Stimulated activated CD4-positive, alpha-beta T cell treated with anti-CD3 and anti-CD28 coated beads, Interleukin-1b, Interleukin-23, amount 100 ng/mL, for 48 hours (primary cell): ENCODE measurements around the gene TLE3.
"Not testable (repeated sequence)": the region's sequence is repeated elsewhere in the genome, so short reads cannot be mapped to it uniquely, and the experiment has no call there.

ENCODE experiments used
- DNase-seq: peaks from one replicate; pipeline ENCODE4 v3.0.0-alpha.2; 2020

TLE3 gene

GRCh38 chr15:70125605-70126004 lies 27.9 kb upstream of the TLE3 start:
- DNase-seq: no peak

- no peak for DNase-seq
Observed at GRCh38 chr15:70121624-70122302, 24.0 kb upstream of the TLE3 start.

- no peak for DNase-seq
Observed at GRCh38 chr15:70120958-70121623, 23.4 kb upstream of the TLE3 start.

GRCh38 chr15:70119911-70120508 lies 22.3 kb upstream of the TLE3 start:
- DNase-seq: no peak

DNA sequence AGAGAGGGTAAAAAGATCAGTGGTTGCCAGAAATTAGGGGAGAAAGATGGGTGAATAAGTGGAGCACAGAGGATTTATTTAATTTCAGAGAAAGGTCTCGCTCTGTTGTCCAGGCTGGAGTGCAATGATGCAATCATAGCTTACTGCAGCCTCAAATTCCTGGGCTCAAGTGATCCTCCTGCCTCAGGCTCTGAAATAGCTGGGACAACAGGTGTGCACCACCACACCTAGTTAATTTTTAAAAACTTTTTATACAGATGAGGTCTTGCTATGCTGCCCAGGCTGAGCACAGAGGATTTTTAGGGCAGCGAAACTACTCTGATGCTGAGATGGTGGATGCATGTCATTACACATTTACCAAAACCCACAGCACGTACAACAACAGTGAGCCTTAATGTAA lies 20.9 kb upstream of the TLE3 start:
- no peak for DNase-seq

- no peak for DNase-seq
Observed at GRCh38 chr15:70116317-70116716, 18.6 kb upstream of the TLE3 start.

DNA sequence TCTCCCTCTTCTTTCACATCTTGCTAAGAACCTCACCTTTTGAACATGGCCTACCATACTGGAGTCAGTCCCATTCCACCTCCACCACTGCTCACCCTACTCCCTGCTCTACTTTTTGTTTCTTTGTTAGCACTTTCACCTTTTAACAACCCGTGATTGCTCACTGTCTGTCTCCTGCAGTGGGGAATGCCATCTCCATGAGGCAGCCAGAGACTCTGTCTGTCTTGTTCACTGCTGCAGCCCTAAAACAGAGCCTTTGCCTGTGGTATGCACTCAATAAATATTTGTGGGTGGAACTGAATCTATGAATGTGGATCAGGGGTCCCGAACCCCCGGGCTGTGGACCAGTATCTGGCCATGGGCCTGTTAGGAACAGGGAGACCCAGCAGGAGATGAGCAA lies 16.5 kb upstream of the TLE3 start:
- DNase-seq: no peak

DNA sequence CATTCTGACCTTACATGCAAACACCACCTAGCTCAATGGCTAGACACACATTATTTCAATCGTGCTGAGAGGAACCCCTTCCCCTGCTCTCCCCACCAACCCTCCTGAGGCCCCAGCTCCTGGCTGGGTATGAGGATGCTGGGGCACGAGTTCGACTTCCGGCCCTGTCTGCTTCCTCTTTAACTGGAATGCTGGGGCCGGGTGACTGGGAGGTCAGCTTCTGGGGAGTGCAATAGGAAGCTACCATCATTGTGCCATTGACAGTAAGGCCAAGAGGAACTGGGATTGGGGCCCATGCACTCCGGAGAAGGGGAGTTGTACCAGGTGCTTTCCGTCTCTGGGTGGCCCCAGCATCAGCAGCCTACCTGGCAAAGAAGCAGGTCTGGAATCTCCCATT lies 15.6 kb upstream of the TLE3 start:
- no peak for DNase-seq

GRCh38 chr15:70112572-70113303 lies 15.0 kb upstream of the TLE3 start:
- not testable (repeated sequence) for DNase-seq

DNA sequence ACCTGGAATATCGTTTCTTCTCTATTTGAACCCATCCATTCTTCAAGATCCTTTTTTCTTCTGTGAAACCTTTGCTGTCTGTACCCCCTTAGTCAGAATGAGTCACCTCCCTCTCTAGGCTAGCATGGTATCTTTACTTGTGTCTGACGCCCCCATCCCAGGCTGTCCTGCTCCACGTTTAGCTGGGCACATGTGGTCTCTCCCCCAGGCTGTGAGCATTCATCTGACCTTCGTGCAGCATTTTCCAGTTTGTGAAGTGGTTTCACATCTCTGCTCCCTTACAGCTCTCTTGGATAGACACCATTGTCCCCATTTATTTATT lies 14.3 kb upstream of the TLE3 start:
- DNase-seq: no peak

- DNase-seq: no peak
Observed at GRCh38 chr15:70111203-70112073, 13.7 kb upstream of the TLE3 start.

DNA sequence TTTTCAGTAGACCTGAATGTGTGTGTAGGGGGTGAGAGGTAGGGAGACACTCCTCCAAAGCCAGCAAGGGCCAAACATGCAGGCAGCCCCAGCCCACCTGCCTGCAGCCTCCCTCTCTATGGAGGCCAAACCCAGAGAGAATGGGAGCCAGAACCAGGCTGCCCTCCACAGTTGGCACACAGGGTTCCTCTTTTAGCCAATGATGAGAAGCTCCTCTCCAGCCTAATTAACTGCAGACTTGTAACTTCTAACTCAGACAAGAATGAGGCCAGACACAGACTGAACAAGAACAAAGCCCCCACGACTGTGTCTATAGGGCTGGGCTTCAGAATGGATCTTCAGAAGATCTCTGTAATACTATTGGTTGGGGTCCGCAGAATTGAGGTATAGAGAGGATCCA lies 12.3 kb upstream of the TLE3 start:
- DNase-seq: no peak

DNA sequence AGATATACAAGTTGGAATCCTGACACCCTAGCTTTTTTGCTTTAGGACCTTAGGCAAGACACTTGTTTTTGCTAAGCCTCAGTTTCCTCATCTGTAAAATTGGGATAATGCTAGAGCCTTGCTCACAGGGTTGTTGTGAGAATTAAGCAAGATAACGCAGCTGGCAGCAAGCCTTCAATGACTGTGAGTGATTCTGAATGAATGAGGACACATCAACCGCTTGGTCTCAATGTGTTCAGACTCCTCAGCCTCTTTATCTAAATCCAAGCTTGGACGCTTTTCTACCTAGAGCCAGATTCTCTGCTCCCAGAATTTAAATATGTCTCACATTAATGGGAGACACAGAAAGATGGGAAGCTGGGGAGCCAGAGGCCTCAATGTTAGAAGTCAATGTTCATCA lies 11.8 kb upstream of the TLE3 start:
- no peak for DNase-seq

DNA sequence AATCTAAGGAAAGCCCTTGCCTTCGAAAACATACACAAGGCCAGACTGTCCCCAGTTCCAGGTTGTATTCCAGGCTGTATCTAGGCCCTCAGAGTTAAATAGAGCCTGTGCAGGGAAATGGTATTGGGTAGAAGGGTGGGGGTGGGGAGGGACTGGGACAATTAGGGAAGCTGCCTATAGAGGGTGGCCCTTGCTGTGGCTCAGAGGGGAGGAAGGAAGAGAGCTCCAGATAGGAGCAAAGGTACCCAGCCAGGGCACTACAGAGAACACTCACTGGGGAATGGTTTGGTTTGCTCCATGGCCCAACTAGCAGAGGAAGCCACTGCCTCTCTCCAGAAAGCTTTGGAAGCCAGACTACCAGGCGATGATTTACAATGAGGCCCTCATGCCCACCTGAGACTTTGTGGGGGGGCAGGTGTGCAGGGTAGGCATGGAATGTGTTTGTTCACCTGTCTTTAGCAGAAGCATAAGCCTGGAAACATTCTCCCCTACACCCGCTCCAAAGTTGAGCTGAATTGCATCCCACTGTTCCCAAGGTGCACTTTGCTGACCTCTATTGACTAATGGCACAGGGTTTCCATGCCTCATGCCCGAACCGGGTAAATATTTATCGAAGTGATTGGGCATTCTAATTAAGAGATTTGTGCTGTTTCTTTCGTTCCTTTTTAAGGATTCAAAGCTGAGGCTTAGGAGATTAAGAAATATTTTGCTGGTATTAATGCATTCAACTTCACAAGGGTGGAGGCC lies 6.3 kb upstream of the TLE3 start:
- DNase-seq: no peak

- no peak for DNase-seq
Observed at GRCh38 chr15:70102827-70103226, 5.1 kb upstream of the TLE3 start.

DNA sequence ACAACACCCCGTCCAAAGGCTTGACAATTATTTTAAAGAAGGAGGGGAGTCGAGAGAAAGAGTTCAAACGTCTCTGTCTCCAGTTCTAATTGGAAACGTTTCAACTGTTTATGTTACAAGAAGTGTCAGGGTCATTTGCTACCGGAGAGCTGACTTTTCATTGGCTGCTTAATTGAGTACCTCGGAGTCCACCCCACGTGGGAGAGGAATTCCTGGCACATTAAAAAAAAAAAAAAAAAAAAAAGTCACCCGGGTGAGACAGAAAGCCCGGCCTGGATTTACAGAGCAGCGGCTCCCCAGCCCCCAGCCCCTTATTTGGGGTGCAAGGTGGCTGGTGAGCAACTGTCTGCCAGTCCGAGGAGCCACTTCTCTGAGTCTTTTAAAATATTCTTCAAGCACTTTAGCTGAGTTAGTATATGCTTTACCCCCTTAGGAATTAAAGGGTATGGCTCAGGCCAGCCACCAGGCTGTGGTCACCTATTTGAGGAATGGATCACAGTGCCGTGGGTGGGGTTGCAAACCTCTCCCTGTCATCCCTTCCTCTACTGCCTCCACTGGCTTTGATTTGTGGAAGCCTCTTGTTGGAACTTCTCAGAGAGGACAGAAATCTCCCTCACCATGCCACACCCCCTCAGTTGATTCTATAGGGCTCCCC lies 3.9 kb upstream of the TLE3 start:
- no peak for DNase-seq

GRCh38 chr15:70100474-70101341 lies 3.0 kb upstream of the TLE3 start:
- peak; percentile 67 for DNase-seq

DNA sequence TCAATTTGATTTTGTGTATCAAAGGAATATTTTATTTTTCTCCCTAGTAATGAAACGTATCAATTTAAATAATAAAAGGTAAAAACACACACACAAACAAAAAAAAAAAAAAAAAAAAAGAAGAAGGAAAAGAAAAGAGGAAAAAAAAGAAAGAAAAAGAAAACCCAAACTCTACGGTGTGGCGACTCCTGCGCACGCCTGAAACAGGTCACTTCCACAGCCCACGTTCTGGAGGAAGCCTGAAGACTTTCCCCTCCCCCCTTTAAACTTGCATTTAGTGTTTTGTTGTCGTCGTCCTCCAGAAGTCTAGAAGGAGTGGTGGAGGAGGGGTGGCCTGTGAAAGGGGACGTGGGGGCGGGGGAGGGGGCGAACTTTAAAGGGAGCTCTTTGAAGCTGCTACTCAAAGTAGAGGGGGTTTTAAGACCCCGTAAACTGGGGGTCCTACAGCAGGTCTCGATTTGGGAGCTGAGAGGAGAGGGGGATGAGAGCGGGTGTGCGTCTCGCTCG lies 2.3 kb upstream of the TLE3 start:
- DNase-seq: peak; percentile 15

GRCh38 chr15:70099167-70099966 lies 1.6 kb upstream of the TLE3 start:
- DNase-seq: peak; percentile 100
